Bronchial epithelial cell (primary cell): ENCODE results near the gene RIC3. TPM values are rescaled to one million over a fixed set of nuclear protein-coding genes. Genes with fewer than 3 reads are reported as not detected.

Experiments
- DNase-seq: peaks from one replicate; pipeline ENCODE4 v3.0.0-alpha.2; 2010; ENCODE audit warnings: low read depth
- FAIRE-seq: peaks from 2 replicates; lab custom pipeline; 2011; peaks lifted over from hg19 to GRCh38; lab: Jason Lieb, UNC
- H3K27me3 ChIP-seq: 2 replicates; pipeline ENCODE4 v1.5.1; 2011; ENCODE audit warnings: low read length; ENCODE audit not compliant: control insufficient read depth, insufficient read depth
- H3K36me3 ChIP-seq: 2 replicates; pipeline ENCODE4 v1.5.1; 2011; ENCODE audit warnings: low read length; ENCODE audit not compliant: control insufficient read depth, insufficient read depth
- H3K4me3 ChIP-seq: 2 replicates; pipeline ENCODE4 v1.5.1; 2011; ENCODE audit warnings: mild to moderate bottlenecking, low read depth, low read length, control low read depth
- total RNA-seq: library from RNA; depleted of rRNA; stranded (reverse); fragments of >200 nt; gene quantifications from 2 replicates; pipeline ENCODE4 v1.2.1, GENCODE V29; 2014
- TF ChIP-seq, protein P1 (sequence below): IDR thresholded peaks from 2 replicates; pipeline ENCODE4 v1.5.1; 2011; ENCODE audit warnings: mild to moderate bottlenecking, moderate library complexity, low read length, control low read depth, inconsistent platforms; ENCODE audit not compliant: insufficient read depth, severe bottlenecking

RIC3 gene
- total RNA-seq, 1 donor from 2014 or later = 0.26 TPM

DNA sequence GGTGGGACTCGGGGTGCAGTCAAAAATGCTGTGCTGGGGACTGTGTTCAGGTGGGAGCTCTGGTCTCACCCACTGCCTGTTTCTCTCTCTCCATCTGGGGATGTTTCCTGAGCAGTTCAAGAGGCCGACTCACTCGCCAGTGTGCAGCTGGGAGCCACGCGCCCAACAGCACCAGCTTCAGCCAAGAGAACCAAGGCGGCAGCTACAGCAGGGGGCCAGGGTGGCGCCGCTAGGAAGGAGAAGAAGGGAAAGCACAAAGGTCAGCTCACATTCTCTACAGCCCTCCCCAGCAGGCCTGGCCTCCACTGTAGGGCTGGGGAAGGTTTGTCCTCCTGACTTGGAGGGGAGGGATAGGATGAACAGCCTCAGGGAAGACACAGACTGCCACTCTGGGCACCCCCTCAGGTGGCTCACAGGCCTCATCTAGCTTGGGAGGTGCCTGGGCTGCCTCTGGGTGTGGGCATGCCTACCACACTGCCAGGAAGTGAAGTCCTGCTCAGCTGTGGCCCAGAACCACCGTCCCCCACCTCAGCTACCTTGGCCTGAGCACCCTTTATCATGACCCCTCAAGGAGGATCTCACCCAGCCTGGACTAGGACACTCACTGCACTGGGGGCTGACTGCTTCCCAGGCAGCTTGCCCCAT, 74.8 kb downstream of the RIC3 start:
- no peak for DNase-seq
- TF ChIP-seq, protein P1, sequence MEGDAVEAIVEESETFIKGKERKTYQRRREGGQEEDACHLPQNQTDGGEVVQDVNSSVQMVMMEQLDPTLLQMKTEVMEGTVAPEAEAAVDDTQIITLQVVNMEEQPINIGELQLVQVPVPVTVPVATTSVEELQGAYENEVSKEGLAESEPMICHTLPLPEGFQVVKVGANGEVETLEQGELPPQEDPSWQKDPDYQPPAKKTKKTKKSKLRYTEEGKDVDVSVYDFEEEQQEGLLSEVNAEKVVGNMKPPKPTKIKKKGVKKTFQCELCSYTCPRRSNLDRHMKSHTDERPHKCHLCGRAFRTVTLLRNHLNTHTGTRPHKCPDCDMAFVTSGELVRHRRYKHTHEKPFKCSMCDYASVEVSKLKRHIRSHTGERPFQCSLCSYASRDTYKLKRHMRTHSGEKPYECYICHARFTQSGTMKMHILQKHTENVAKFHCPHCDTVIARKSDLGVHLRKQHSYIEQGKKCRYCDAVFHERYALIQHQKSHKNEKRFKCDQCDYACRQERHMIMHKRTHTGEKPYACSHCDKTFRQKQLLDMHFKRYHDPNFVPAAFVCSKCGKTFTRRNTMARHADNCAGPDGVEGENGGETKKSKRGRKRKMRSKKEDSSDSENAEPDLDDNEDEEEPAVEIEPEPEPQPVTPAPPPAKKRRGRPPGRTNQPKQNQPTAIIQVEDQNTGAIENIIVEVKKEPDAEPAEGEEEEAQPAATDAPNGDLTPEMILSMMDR = no peak
- FAIRE-seq = peak; percentile 43
- no peaks in the 10 kb centered on the region for H3K36me3 ChIP-seq
- no peak overlapping the region for H3K4me3 ChIP-seq
- H3K27me3 ChIP-seq = no peaks in the 10 kb centered on the region

DNA sequence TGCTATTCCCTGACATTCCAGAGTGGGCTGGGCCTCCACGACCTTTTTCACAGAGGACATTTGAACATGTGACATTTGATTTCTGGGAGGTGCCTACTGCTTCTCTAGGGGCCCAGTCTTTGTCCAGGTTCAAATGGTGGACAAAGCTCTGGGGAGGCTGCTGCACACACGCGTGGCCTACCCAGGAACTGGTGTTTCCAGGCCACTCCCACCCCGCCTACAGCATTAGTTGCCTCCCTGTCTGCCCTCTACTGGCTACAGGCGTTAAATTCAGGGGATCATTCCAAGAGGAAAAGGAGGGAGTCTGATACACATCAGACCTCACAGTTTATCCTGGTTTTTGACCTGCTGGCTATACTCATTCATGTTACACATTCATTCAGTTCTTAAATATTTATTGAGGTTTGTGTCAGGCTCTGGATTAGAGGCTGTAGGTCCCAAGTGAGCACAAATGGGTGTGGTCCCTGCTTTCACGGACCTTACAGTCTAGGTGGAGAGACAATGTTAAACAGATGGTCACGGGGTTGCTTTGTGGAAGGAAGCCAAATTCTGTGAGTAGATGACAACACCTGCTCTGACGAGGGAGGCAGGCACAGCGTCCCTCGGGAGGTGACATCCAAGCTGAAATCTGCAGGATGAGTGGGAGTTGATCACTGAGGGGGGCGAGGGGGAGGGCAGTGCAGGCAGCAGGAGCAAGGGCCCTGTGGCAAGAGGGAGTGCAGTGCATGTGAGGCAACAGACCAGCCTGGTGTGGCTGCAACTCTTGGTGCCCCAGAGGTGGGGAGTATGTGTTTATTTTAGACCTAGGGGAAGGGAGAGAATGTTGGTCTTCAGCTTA, 76.0 kb downstream of the RIC3 start:
- FAIRE-seq = no peak

DNA sequence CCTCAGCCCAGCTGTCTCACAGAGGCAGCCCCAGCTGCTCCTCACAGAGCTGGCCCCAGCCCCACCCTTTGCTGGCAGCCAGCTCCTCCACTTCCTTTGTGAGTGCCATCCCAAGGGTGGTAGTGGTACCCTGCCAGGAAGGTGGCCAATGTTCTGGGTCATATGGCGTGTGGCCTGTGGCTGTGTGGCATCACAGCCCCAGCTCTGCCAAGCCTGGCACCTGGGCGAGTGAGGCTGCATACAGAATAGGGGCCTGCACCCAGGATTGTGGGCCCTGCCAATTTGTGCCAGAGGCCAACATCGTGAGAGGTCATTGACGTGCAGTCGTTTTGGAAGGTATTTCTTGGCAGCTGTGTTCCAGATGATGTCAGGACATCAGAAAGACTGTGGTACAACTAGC, 77.1 kb downstream of the RIC3 start:
- no peaks in the 10 kb centered on the region for H3K27me3 ChIP-seq
- FAIRE-seq = no peak
- H3K4me3 ChIP-seq = no peak overlapping the region
- no peaks in the 10 kb centered on the region for H3K36me3 ChIP-seq
- no peak for DNase-seq
- TF ChIP-seq, protein P1 = no peak

More for the DNA sequence above, 76.0 kb downstream of the RIC3 start:
- TF ChIP-seq, protein P1 = peak; percentile 76
- no peak overlapping the region for H3K4me3 ChIP-seq
- DNase-seq = peak; percentile 59
- no peaks in the 10 kb centered on the region for H3K36me3 ChIP-seq
- no peaks in the 10 kb centered on the region for H3K27me3 ChIP-seq

DNA sequence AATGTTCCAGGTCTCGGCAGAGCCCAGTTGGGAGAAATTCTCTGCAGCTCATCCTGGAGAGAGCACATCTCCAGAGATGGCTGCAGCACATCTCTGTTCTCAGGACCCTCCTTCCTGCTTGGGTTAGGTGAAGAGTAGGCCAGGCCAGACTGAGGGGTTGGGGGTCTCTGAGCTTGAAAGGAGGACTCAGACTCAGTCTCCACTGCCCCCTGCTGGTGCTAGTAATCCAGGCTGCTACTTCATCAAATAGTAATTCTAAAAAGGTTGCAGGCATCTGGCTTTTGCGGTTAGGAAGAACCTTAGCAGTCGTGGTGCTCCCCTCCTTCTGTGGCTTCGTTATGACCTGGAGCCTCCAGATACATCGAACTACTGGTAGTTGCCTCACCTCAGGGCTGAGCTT, 78.1 kb downstream of the RIC3 start:
- H3K36me3 ChIP-seq = no peaks in the 10 kb centered on the region
- H3K4me3 ChIP-seq = no peak overlapping the region
- TF ChIP-seq, protein P1 = peak; percentile 58
- no peak for DNase-seq
- peaks cover under 1% of the 10 kb centered on the region for H3K27me3 ChIP-seq
- no peak for FAIRE-seq

DNA sequence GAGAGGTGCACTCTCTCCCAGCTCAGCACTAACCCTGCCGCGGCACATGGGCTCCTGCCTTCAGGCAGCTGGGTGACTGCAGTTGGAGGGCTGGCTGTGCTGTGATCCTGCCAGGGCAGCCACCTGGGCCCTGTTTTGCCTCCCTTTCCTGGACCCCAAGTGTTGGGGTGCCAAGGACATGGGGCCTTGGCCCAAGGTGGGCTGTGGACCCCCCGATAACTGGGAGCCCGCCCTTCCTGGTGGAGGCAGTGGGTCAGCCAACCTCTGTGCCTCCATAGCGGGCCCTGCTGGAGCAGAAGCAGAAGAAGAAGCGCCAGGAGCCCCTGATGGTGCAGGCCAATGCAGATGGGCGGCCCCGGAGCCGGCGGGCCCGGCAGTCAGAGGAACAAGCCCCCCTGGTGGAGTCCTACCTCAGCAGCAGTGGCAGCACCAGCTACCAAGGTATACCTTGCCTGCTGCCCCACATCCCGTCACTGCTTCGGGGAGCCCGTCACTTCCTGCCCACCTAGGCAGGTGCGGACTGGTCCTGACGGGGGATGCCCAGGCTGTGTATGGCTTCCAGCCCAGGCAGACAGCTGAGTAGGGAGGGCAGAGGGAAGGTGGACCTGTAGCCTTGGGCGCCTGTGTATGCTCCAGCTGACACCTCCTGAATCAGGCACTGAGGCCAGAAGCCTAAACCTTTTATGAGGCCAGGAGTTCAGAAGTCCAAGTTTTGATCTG, 78.9 kb downstream of the RIC3 start:
- peaks cover 4% of the 10 kb centered on the region for H3K27me3 ChIP-seq
- H3K36me3 ChIP-seq = no peaks in the 10 kb centered on the region
- H3K4me3 ChIP-seq = no peak overlapping the region
- FAIRE-seq (no peak), DNase-seq (peak; percentile 68)
- TF ChIP-seq, protein P1 = no peak
